Stomach smooth muscle (tissue), 2 donors: ENCODE measurements around the gene PLXNB1.
A peak's percentile ranks its signal among the peaks of the same experiment; 100 is the strongest.

Experiments used
- H3K27ac ChIP-seq: one replicate; pipeline ENCODE4 v1.7.0; 2013; ENCODE audit warnings: mild to moderate bottlenecking, low read length, inconsistent platforms
- H3K27me3 ChIP-seq, 2 donors: one replicate each; pipeline ENCODE4 v1.7.0; 2013; ENCODE audit warnings: low read length in 2 of 2; ENCODE audit not compliant: insufficient read depth in 2 of 2, control insufficient read depth in 1 of 2
- H3K36me3 ChIP-seq, 2 donors: one replicate each; pipeline ENCODE4 v1.7.0; 2013; ENCODE audit warnings: low read length in 2 of 2; ENCODE audit not compliant: control insufficient read depth in 2 of 2, insufficient read depth in 2 of 2
- H3K4me1 ChIP-seq: one replicate; pipeline ENCODE4 v1.7.0; 2013; ENCODE audit warnings: low read length; ENCODE audit not compliant: control insufficient read depth, insufficient read depth
- H3K4me3 ChIP-seq, 2 donors: one replicate each; pipeline ENCODE4 v1.7.0; 2013; ENCODE audit warnings: low read length in 2 of 2
- H3K9ac ChIP-seq, 2 donors: one replicate each; pipeline ENCODE4 v1.7.0; 2013; ENCODE audit warnings: low read length in 2 of 2, mild to moderate bottlenecking in 1 of 2
- H3K9me3 ChIP-seq, 2 donors: one replicate each; pipeline ENCODE4 v1.7.0; 2013; ENCODE audit warnings: low read length in 2 of 2; ENCODE audit not compliant: control insufficient read depth in 2 of 2
- donor health status: healthy.
- donor health status: Pancreatic carcinoma.

The PLXNB1 gene

GRCh38 chr3:48411041-48411588 is 18.8 kb downstream of the PLXNB1 start:
- no peak overlapping the region for H3K4me3 ChIP-seq
- H3K9me3 ChIP-seq: no peaks in the 10 kb centered on the region
- H3K4me1 ChIP-seq: peaks cover 21% of the 10 kb centered on the region
- peaks cover 38 to 77% of the 10 kb centered on the region in 2 donors for H3K36me3 ChIP-seq
- no peak overlapping the region for H3K9ac ChIP-seq
- no peaks in the 10 kb centered on the region for H3K27me3 ChIP-seq
- peak overlapping the region; percentile 37 for H3K27ac ChIP-seq

- no peaks in the 10 kb centered on the region for H3K27me3 ChIP-seq
- peaks cover 21% of the 10 kb centered on the region for H3K4me1 ChIP-seq
- no peak overlapping the region for H3K9ac ChIP-seq
- H3K4me3 ChIP-seq: no peak overlapping the region
- no peaks in the 10 kb centered on the region for H3K9me3 ChIP-seq
- H3K36me3 ChIP-seq: peaks cover 39 to 76% of the 10 kb centered on the region in 2 donors
- H3K27ac ChIP-seq: peak overlapping the region; percentile 37
Measured at GRCh38 chr3:48410205-48411040, 19.5 kb downstream of the PLXNB1 start.

GRCh38 chr3:48409291-48410201 is 20.3 kb downstream of the PLXNB1 start:
- H3K4me3 ChIP-seq: no peak overlapping the region
- no peak overlapping the region for H3K9ac ChIP-seq
- no peaks in the 10 kb centered on the region for H3K9me3 ChIP-seq
- no peaks in the 10 kb centered on the region for H3K27me3 ChIP-seq
- peaks cover 15% of the 10 kb centered on the region for H3K4me1 ChIP-seq
- peaks cover 44 to 77% of the 10 kb centered on the region in 2 donors for H3K36me3 ChIP-seq
- H3K27ac ChIP-seq: peak overlapping the region; percentile 37

- Histone ChIP-seq H3K4me3 (no peak overlapping the region), H3K9me3 (no peaks in the 10 kb centered on the region), H3K27me3 (no peaks in the 10 kb centered on the region), H3K4me1 (peaks cover 8% of the 10 kb centered on the region), H3K27ac (peak overlapping the region; percentile 46), H3K36me3 (peaks cover 51 to 79% of the 10 kb centered on the region in 2 donors), H3K9ac (no peak overlapping the region)
Measured at GRCh38 chr3:48408823-48409281, 21.0 kb downstream of the PLXNB1 start.

- Histone ChIP-seq H3K4me3 (no peak overlapping the region), H3K27me3 (no peaks in the 10 kb centered on the region), H3K36me3 (peaks cover 50 to 77% of the 10 kb centered on the region in 2 donors), H3K9ac (peak overlapping the region in 1 of 2 donors; percentile 21), H3K4me1 (peaks cover 5% of the 10 kb centered on the region), H3K9me3 (no peaks in the 10 kb centered on the region), H3K27ac (peak overlapping the region; percentile 96)
Measured at GRCh38 chr3:48407542-48408099, 22.3 kb downstream of the PLXNB1 start.

- H3K36me3 ChIP-seq: peaks cover 42 to 69% of the 10 kb centered on the region in 2 donors
- H3K27ac ChIP-seq: peak overlapping the region; percentile 96
- H3K9ac ChIP-seq: peak overlapping the region in 1 of 2 donors; percentile 21
- peaks cover 11% of the 10 kb centered on the region for H3K4me1 ChIP-seq
- H3K4me3 ChIP-seq: no peak overlapping the region
- no peaks in the 10 kb centered on the region for H3K9me3 ChIP-seq
- H3K27me3 ChIP-seq: no peaks in the 10 kb centered on the region
Measured at GRCh38 chr3:48406443-48407431, 23.1 kb downstream of the PLXNB1 start.

- Histone ChIP-seq H3K4me3 (no peak overlapping the region), H3K27ac (peak overlapping the region; percentile 96), H3K9ac (no peak overlapping the region), H3K36me3 (peaks cover 39 to 62% of the 10 kb centered on the region in 2 donors), H3K9me3 (no peaks in the 10 kb centered on the region), H3K4me1 (peaks cover 18% of the 10 kb centered on the region), H3K27me3 (no peaks in the 10 kb centered on the region)
Measured at GRCh38 chr3:48405971-48406370, 23.9 kb downstream of the PLXNB1 start.

GRCh38 chr3:48405343-48405881 is 24.5 kb downstream of the PLXNB1 start:
- H3K27me3 ChIP-seq: no peaks in the 10 kb centered on the region
- peaks cover 19% of the 10 kb centered on the region for H3K4me1 ChIP-seq
- no peaks in the 10 kb centered on the region for H3K9me3 ChIP-seq
- H3K27ac ChIP-seq: peak overlapping the region; percentile 96
- no peak overlapping the region for H3K9ac ChIP-seq
- H3K4me3 ChIP-seq: no peak overlapping the region
- H3K36me3 ChIP-seq: peaks cover 38 to 56% of the 10 kb centered on the region in 2 donors

- Histone ChIP-seq H3K36me3 (peaks cover 33 to 49% of the 10 kb centered on the region in 2 donors), H3K27me3 (no peaks in the 10 kb centered on the region), H3K9ac (no peak overlapping the region), H3K9me3 (no peaks in the 10 kb centered on the region), H3K27ac (peak overlapping the region; percentile 96), H3K4me1 (peaks cover 19% of the 10 kb centered on the region), H3K4me3 (no peak overlapping the region)
Measured at GRCh38 chr3:48404440-48405342, 25.2 kb downstream of the PLXNB1 start.
